Heart right ventricle (tissue), 16 donors: ENCODE results near the gene NUP42. TPM values are rescaled to one million over a fixed set of nuclear protein-coding genes. Genes with fewer than 3 reads are reported as not detected.
"Not testable (repeated sequence)": the region's sequence is repeated elsewhere in the genome, so short reads cannot be mapped to it uniquely, and the experiment has no call there.

ENCODE experiments used
- ATAC-seq, 8 donors: fragments of 200-7000 bp; cut with Tn5 transposase; one replicate each; pipeline ENCODE4 v1.9.1; 2020; ENCODE audit warnings: mild to moderate bottlenecking in 8 of 8, moderate library complexity in 8 of 8, moderate number of reproducible peaks in 1 of 8
- DNase-seq, 2 donors: peaks; one replicate each; pipeline ENCODE4 v3.0.0-alpha.2; 2020
- H3K27ac ChIP-seq, 10 donors: fragments of 200-600 bp; sonication (generic) in 2 of 10; one replicate each; pipeline versions ENCODE4 v1.5.0 to v1.8.0; 2020 to 2022; ENCODE audit warnings: mild to moderate bottlenecking in 3 of 10
- H3K27me3 ChIP-seq, 7 donors: fragments of 200-600 bp; one replicate each; pipeline ENCODE4 v1.8.0; 2021 to 2022; ENCODE audit warnings: mild to moderate bottlenecking in 2 of 7
- H3K36me3 ChIP-seq, 9 donors: fragments of 200-600 bp; sonication (generic) in 1 of 9; one replicate each; pipeline versions ENCODE4 v1.5.0 to v1.8.0; 2020 to 2022; ENCODE audit warnings: mild to moderate bottlenecking in 2 of 9
- H3K4me1 ChIP-seq, 9 donors: fragments of 200-600 bp; sonication (generic) in 1 of 9; one replicate each; pipeline versions ENCODE4 v1.5.0 to v1.8.0; 2020 to 2022; ENCODE audit warnings: mild to moderate bottlenecking in 4 of 9
- H3K4me3 ChIP-seq, 10 donors: fragments of 200-600 bp; sonication (generic) in 2 of 10; one replicate each; pipeline versions ENCODE4 v1.5.0 to v1.8.0; 2020 to 2022; ENCODE audit warnings: mild to moderate bottlenecking in 7 of 10, moderate library complexity in 2 of 10
- H3K9me3 ChIP-seq, 11 donors: fragments of 200-600 bp in 10 of 11; sonication (generic) in 2 of 11; one replicate each; pipeline versions ENCODE4 v1.5.0 to v1.8.0; 2013 to 2022; ENCODE audit warnings: mild to moderate bottlenecking in 2 of 11, control low read depth in 1 of 11, moderate library complexity in 1 of 11
- WGBS, 2 donors: extraction: QIAGEN DNeasy Blood & Tissue Kit; methylation state at CpG; one replicate each; pipeline ENCODE4 v1.1.7; 2013; ENCODE audit warnings: inconsistent platforms in 1 of 2; 5-methylcytosine and 5-hydroxymethylcytosine counted together
- intact Hi-C, 10 donors: fragments of 100-400 bp; cut with DNase I; formaldehyde crosslinking; loops; one replicate each; pipeline versions ENCODE4 v1.11.1 to v1.14.2; 2022
- polyA plus RNA-seq, 2 donors: library from polyadenylated mRNA; stranded (reverse); fragments of 200-250 nt; gene quantifications; one replicate each; pipeline ENCODE4 v1.2.3, GENCODE V29; 2013
- total RNA-seq, 10 donors: library from RNA; stranded (reverse); fragmentation: NEBNext Ultra II Directional in 3 of 10; extraction: Animal tissue kit (Norgen Biotek cat#: 25700) in 3 of 10; gene quantifications; one replicate each; pipeline versions ENCODE4 v1.2.1 to v1.2.4, GENCODE V29; 2021 to 2023
- TF ChIP-seq, protein P1 (sequence below), 9 donors: fragments of 200-600 bp; sonication (generic) in 2 of 9; IDR thresholded peaks; one replicate each; pipeline versions ENCODE4 v1.5.0 to v1.8.0; 2021 to 2022; ENCODE audit warnings: antibody characterized with exemption in 9 of 9, mild to moderate bottlenecking in 5 of 9, moderate library complexity in 1 of 9
- donor health status: Arrhythmogenic right ventricular cardiomyopathy.
- donor health status: ischemic (EF 13 %, LVEDD 7.1; RV severe dilation, severe dysfunction).
- donor health status: healthy with polysubstance abuse.
- donor health status: DM: no; HTN: yes; CAD: no.
- donor health status: DM: no; HTN: no; CAD: no.
- donor health status: ischemic (EF 25% LVEDD 6.9; RV normal size, moderate dysfunction).
- donor health status: ischemic (EF 25% LVEDD 5.7; RV mildly dilated, moderate dysfunction).
- donor health status: healthy.
- donor health status: DM: yes; HTN: yes; CAD: no.
- donor health status: Ischemic cardiomyopathy.
- donor health status: ischemic (EF 35%, LVEDD 5.7; RV mildly dilated, moderate dysfunction).
- donor health status: nonischemic (EF 11% LVEDD 7.7; RV severe dilation, severe dysfunction).
- donor health status: DM: yes; HTN: yes; CAD: no.
- donor health status: PGD.
- donor health status: ischemic (EF 29% LVEDD 5.4; RV normal size, mild dysfunction).
- donor health status: nonischemic (EF 23%, LVEDD 6.1; RV moderate dilation, normal function).

NUP42 gene
- total and polyA plus RNA-seq, 12 donors, result 14.7 to 26.1 (median 21.0) TPM

GRCh38 chr7:23191022-23191421 is 9.2 kb downstream of the NUP42 start:
- no peaks in the 10 kb centered on the region for H3K9me3 ChIP-seq
- H3K27me3 ChIP-seq, result no peaks in the 10 kb centered on the region
- no peak overlapping the region for H3K4me3 ChIP-seq
- no peak for DNase-seq
- 31 to 58% methylated on average over 2 of the region's 2 CpGs for WGBS, 2 donors
- H3K4me1 ChIP-seq, result peaks cover 0 to 20% (median 0%) of the 10 kb centered on the region in 9 donors
- no peak overlapping the region for H3K27ac ChIP-seq
- intact Hi-C loops, result loop anchor here in 3 of 10 donors (5.0 to 10.0 kb wide), 2 partner anchors 54 to 66 kb away; partner anchors contain the start of gene GPNMB (in 2 of the 3)
- TF ChIP-seq, protein P1, sequence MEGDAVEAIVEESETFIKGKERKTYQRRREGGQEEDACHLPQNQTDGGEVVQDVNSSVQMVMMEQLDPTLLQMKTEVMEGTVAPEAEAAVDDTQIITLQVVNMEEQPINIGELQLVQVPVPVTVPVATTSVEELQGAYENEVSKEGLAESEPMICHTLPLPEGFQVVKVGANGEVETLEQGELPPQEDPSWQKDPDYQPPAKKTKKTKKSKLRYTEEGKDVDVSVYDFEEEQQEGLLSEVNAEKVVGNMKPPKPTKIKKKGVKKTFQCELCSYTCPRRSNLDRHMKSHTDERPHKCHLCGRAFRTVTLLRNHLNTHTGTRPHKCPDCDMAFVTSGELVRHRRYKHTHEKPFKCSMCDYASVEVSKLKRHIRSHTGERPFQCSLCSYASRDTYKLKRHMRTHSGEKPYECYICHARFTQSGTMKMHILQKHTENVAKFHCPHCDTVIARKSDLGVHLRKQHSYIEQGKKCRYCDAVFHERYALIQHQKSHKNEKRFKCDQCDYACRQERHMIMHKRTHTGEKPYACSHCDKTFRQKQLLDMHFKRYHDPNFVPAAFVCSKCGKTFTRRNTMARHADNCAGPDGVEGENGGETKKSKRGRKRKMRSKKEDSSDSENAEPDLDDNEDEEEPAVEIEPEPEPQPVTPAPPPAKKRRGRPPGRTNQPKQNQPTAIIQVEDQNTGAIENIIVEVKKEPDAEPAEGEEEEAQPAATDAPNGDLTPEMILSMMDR (IDR thresholded peaks at IDR 0.05), result no peak
- ATAC-seq, result peak in 2 of 8 donors; percentile 14 to 28
- H3K36me3 ChIP-seq, result peaks cover 0 to 97% (median 32%) of the 10 kb centered on the region in 9 donors

GRCh38 chr7:23193650-23194227 is 11.9 kb downstream of the NUP42 start:
- H3K27me3 ChIP-seq, H3K9me3 ChIP-seq, H3K4me3 ChIP-seq, DNase-seq, H3K27ac ChIP-seq: not testable (repeated sequence)
- ATAC-seq, result peak in 1 of 8 donors; percentile 49
- intact Hi-C loops, result loop anchor here in 3 of 10 donors (5.0 to 10.0 kb wide), 2 partner anchors 51 to 64 kb away; partner anchors contain the start of gene GPNMB (in 2 of the 3)
- 96 to 98% methylated on average over 27 of the region's 27 CpGs for WGBS, 2 donors
- H3K4me1 ChIP-seq, result peaks cover 0 to 18% (median 0%) of the 10 kb centered on the region in 9 donors
- H3K36me3 ChIP-seq, result peaks cover 0 to 94% (median 17%) of the 10 kb centered on the region in 9 donors

- H3K27ac ChIP-seq, result peak overlapping the region in 7 of 10 donors; percentile 2 to 70 (median 62)
These were observed 14.5 kb downstream of the NUP42 start for GRCh38 chr7:23196306-23196705.

DNA sequence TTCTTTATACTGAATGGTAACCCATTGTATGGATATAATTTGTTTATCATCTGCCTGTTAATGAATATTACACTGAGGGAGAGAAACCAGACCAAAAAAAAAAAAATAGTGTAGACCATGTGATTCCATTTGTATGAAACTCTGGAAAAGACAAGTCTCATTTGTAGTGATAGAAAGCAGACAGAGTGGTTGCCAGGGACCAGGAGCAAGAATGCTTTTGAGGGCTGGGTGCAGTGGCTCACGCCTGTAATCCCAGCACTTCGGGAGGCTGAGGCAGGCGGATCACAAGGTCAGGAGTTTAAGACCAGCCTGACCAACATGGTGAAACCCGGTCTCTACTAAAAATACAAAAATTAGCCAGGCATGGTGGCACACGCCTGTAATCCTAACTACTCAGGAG is 15.9 kb downstream of the NUP42 start:
- DNase-seq, H3K9me3 ChIP-seq, H3K4me3 ChIP-seq, H3K27me3 ChIP-seq, H3K27ac ChIP-seq, ATAC-seq: not testable (repeated sequence)
- intact Hi-C loops, result loop anchor here in 3 of 10 donors (5.0 to 10.0 kb wide), 2 partner anchors 47 to 50 kb away; partner anchors contain the start of gene GPNMB (in 3 of the 3)
- 89 to 96% methylated on average over 5 of the region's 5 CpGs for WGBS, 2 donors
- peaks cover 0 to 22% (median 0%) of the 10 kb centered on the region in 9 donors for H3K4me1 ChIP-seq
- peaks cover 0 to 92% (median 18%) of the 10 kb centered on the region in 9 donors for H3K36me3 ChIP-seq

More at GRCh38 chr7:23196306-23196705, 14.5 kb downstream of the NUP42 start:
- Histone ChIP-seq H3K36me3 (peaks cover 0 to 94% (median 22%) of the 10 kb centered on the region in 9 donors), H3K4me3 (no peak overlapping the region), H3K27me3 (no peaks in the 10 kb centered on the region), H3K9me3 (no peaks in the 10 kb centered on the region), H3K4me1 (peaks cover 0 to 22% (median 0%) of the 10 kb centered on the region in 9 donors)
- TF ChIP-seq, protein P1 (IDR thresholded peaks at IDR 0.05), result no peak
- no peak for DNase-seq
- 57 to 60% methylated on average over 5 of the region's 5 CpGs for WGBS, 2 donors
- ATAC-seq, result peak in 6 of 8 donors; percentile 70 to 93 (median 86)
- intact Hi-C loops, result loop anchor here in 3 of 10 donors (5.0 to 10.0 kb wide), 2 partner anchors 48 to 51 kb away; partner anchors contain the start of gene GPNMB (in 3 of the 3)

DNA sequence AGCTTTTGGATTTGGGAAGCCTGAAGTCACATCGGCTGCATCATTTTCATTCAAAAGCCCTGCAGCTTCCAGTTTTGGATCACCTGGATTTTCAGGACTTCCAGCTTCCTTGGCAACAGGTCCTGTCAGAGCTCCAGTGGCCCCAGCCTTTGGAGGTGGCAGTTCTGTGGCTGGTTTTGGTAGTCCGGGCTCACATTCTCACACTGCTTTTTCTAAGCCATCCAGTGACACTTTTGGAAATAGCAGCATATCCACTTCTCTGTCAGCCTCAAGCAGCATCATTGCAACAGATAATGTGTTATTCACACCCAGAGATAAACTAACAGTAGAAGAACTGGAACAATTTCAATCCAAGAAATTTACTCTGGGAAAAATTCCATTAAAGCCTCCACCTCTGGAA is 18.5 kb downstream of the NUP42 start:
- H3K36me3 ChIP-seq, result peaks cover 0 to 74% (median 18%) of the 10 kb centered on the region in 9 donors
- H3K4me3 ChIP-seq, result no peak overlapping the region
- no peaks in the 10 kb centered on the region for H3K27me3 ChIP-seq
- H3K9me3 ChIP-seq, result no peaks in the 10 kb centered on the region
- TF ChIP-seq, protein P1 (IDR thresholded peaks at IDR 0.05), result no peak
- ATAC-seq, result no peak
- H3K4me1 ChIP-seq, result peaks cover 0 to 22% (median 0%) of the 10 kb centered on the region in 9 donors
- no peak for DNase-seq
- WGBS, 2 donors, result 70 to 72% methylated on average over 2 of the region's 2 CpGs
- intact Hi-C loops, result loop anchor here in 1 of 10 donors (5.0 kb wide), 1 partner anchor 47 kb away; the partner anchor contains the start of gene GPNMB
- peak overlapping the region in 4 of 10 donors; percentile 20 to 53 (median 42) for H3K27ac ChIP-seq
